GM12891 (cell line): Measurements from ENCODE around the gene FLAD1.

Experiments
- DNase-seq: peaks from one replicate; pipeline ENCODE4 v3.0.0; 2011; ENCODE audit warnings: low spot score; ENCODE audit not compliant: insufficient read length
- FAIRE-seq: peaks from 2 replicates; lab custom pipeline; 2011; peaks lifted over from hg19 to GRCh38; lab: Jason Lieb, UNC
- PAX5 ChIP-seq: IDR thresholded peaks from 2 replicates; pipeline ENCODE4 v1.6.1; 2011; ENCODE audit warnings: low read length, moderate library complexity, mild to moderate bottlenecking; ENCODE audit not compliant: insufficient read depth, severe bottlenecking
- POLR2A ChIP-seq: IDR thresholded peaks from 2 replicates; pipeline ENCODE4 v1.6.1; 2011; ENCODE audit warnings: low read depth, low read length, control low read depth
- POLR2AphosphoS5 ChIP-seq: IDR thresholded peaks from 2 replicates; pipeline ENCODE4 v1.6.1; 2011; ENCODE audit warnings: low read depth, low read length, control low read depth
- POU2F2 ChIP-seq: IDR thresholded peaks from 2 replicates; pipeline ENCODE4 v1.6.1; 2011; ENCODE audit warnings: low read depth, mild to moderate bottlenecking, control low read depth, low read length, moderate library complexity
- SPI1 ChIP-seq: IDR thresholded peaks from 2 replicates; pipeline ENCODE4 v1.6.1; 2011; ENCODE audit warnings: low read depth, low read length, control low read depth
- TAF1 ChIP-seq: IDR thresholded peaks from 2 replicates; pipeline ENCODE4 v1.6.1; 2011; ENCODE audit warnings: low read depth, low read length, control low read depth

FLAD1 gene

GRCh38 chr1:154951901-154952657, 31.1 kb upstream of the FLAD1 start:
- TF ChIP-seq POU2F2 (no peak), SPI1 (0 out of 2 replicates have a peak, but pooled peaks have one; percentile 13)
- DNase-seq (no peak), FAIRE-seq (no peak)

GRCh38 chr1:154952664-154953063, 30.5 kb upstream of the FLAD1 start:
- DNase-seq: no peak
- no peak for FAIRE-seq
- TF ChIP-seq POLR2A (no peak), POU2F2 (no peak), POLR2AphosphoS5 (no peak), TAF1 (no peak), SPI1 (no peak), PAX5 (no peak)

- TF ChIP-seq POLR2AphosphoS5 (no peak), POLR2A (no peak), TAF1 (no peak), SPI1 (no peak), POU2F2 (no peak), PAX5 (no peak)
- FAIRE-seq (no peak), DNase-seq (no peak)
Observed at GRCh38 chr1:154953611-154954038, 29.5 kb upstream of the FLAD1 start.

GRCh38 chr1:154954541-154954940, 28.6 kb upstream of the FLAD1 start:
- no peak for FAIRE-seq
- DNase-seq: no peak
- no peak for TF ChIP-seq POLR2A
- TF ChIP-seq SPI1: peak; percentile 29; the same call in 1 of the 2 replicates

- peak; percentile 66 for FAIRE-seq
- peak; percentile 56 for DNase-seq
Observed at GRCh38 chr1:154955039-154955717, 28.0 kb upstream of the FLAD1 start.

GRCh38 chr1:154955718-154956543, 27.2 kb upstream of the FLAD1 start, which contains the start of gene PBXIP1:
TSS of gene PBXIP1 (minus strand) at chr1:154956099. CDS start at chr1:154953721, 2,378 bp downstream.
- peak; percentile 84 for FAIRE-seq
- no peak for TF ChIP-seq SPI1
- TF ChIP-seq PAX5: no peak
- TF ChIP-seq POLR2AphosphoS5: no peak
- DNase-seq: peak; percentile 84

More at GRCh38 chr1:154955039-154955717, 28.0 kb upstream of the FLAD1 start:
- peak; percentile 69 for TF ChIP-seq SPI1
- TF ChIP-seq POLR2A: no peak; the same call in 1 of the 2 replicates

- TF ChIP-seq PAX5 (no peak), TAF1 (no peak), POLR2AphosphoS5 (no peak), POLR2A (no peak)
- no peak for DNase-seq
- FAIRE-seq: no peak
Observed at GRCh38 chr1:154956544-154956941, 26.6 kb upstream of the FLAD1 start.

- DNase-seq (no peak), FAIRE-seq (no peak)
- TF ChIP-seq POLR2A: no peak
- no peak for TF ChIP-seq POLR2AphosphoS5
- no peak for TF ChIP-seq POU2F2
- no peak for TF ChIP-seq PAX5
- no peak for TF ChIP-seq SPI1
- TF ChIP-seq TAF1: no peak
Observed at GRCh38 chr1:154957091-154957657, 26.0 kb upstream of the FLAD1 start.

GRCh38 chr1:154958036-154958435, 25.1 kb upstream of the FLAD1 start:
- DNase-seq: no peak
- no peak for FAIRE-seq
- no peak for TF ChIP-seq SPI1
- no peak for TF ChIP-seq PAX5
- TF ChIP-seq POU2F2: no peak
- no peak for TF ChIP-seq POLR2A
- no peak for TF ChIP-seq TAF1
- no peak for TF ChIP-seq POLR2AphosphoS5
